ENCODE results near the gene STXBP4.

DNA sequence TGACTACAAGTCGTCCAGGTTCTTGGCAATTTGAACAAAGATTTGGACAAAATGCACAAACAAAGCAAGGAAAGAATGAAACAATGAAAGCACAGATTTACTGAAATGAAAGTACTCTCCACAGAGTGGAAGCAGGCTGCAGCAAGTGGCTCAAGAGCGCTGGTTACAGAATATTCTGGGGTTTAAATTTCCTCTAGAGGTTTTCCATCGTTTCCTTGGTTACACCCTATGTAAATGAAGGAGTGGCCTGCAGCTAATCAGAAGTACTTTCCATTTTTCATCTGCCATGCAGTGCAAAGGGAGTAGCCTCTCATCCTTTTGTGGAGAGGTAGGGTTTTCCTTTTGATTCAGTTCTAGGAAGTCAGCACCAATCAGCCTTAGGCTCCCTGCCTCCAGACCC, 11.8 kb downstream of the STXBP4 start:
- TF ChIP-seq, protein P1, sequence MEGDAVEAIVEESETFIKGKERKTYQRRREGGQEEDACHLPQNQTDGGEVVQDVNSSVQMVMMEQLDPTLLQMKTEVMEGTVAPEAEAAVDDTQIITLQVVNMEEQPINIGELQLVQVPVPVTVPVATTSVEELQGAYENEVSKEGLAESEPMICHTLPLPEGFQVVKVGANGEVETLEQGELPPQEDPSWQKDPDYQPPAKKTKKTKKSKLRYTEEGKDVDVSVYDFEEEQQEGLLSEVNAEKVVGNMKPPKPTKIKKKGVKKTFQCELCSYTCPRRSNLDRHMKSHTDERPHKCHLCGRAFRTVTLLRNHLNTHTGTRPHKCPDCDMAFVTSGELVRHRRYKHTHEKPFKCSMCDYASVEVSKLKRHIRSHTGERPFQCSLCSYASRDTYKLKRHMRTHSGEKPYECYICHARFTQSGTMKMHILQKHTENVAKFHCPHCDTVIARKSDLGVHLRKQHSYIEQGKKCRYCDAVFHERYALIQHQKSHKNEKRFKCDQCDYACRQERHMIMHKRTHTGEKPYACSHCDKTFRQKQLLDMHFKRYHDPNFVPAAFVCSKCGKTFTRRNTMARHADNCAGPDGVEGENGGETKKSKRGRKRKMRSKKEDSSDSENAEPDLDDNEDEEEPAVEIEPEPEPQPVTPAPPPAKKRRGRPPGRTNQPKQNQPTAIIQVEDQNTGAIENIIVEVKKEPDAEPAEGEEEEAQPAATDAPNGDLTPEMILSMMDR (conservative IDR thresholded peaks at IDR 0.05; ENCODE audit: low read length), result no peak
- TF ChIP-seq EZH2phosphoT487 (IDR thresholded peaks at IDR 0.05; ENCODE audit: borderline replicate concordance, low read depth, low read length), result no peak

Data from OCI-LY7 (cell line).